HUES6 (cell line): Measurements from ENCODE around the gene RASGRP2.

Experiments
- H3K27ac ChIP-seq: 2 replicates; pipeline ENCODE4 v1.7.0; 2013; ENCODE audit warnings: low read depth, mild to moderate bottlenecking, low read length, inconsistent platforms
- H3K27me3 ChIP-seq: 2 replicates; pipeline ENCODE4 v1.6.1; 2013; ENCODE audit warnings: low read length; ENCODE audit not compliant: control insufficient read depth, insufficient read depth
- H3K36me3 ChIP-seq: 2 replicates; pipeline ENCODE4 v1.6.1; 2013; ENCODE audit warnings: low read length; ENCODE audit not compliant: control insufficient read depth, insufficient read depth
- H3K4me1 ChIP-seq: 2 replicates; pipeline ENCODE4 v1.6.1; 2013; ENCODE audit warnings: low read length; ENCODE audit not compliant: control insufficient read depth, insufficient read depth
- H3K4me3 ChIP-seq: 2 replicates; pipeline ENCODE4 v1.5.1; 2013; ENCODE audit warnings: low read depth, low read length
- H3K9ac ChIP-seq: one replicate; pipeline ENCODE4 v1.6.1; 2013; ENCODE audit warnings: mild to moderate bottlenecking, low read length
- H3K9me3 ChIP-seq: 2 replicates; pipeline ENCODE4 v1.6.1; 2013; ENCODE audit warnings: low read depth, low read length; ENCODE audit not compliant: control insufficient read depth, insufficient read depth

Gene RASGRP2

GRCh38 chr11:64687204-64687603 is 56.7 kb downstream of the RASGRP2 start:
- Histone ChIP-seq H3K4me1 (peaks cover 4% of the 10 kb centered on the region; the same call in 1 of the 2 replicates), H3K9me3 (no peaks in the 10 kb centered on the region), H3K27me3 (peaks cover 55% of the 10 kb centered on the region), H3K9ac (no peak overlapping the region), H3K27ac (no peak overlapping the region), H3K4me3 (no peak overlapping the region), H3K36me3 (no peaks in the 10 kb centered on the region)

- Histone ChIP-seq H3K27ac (no peak overlapping the region), H3K27me3 (peaks cover 53% of the 10 kb centered on the region)
Measured at GRCh38 chr11:64686466-64687170, 57.3 kb downstream of the RASGRP2 start.

GRCh38 chr11:64685536-64685935 is 58.4 kb downstream of the RASGRP2 start:
- H3K4me3 ChIP-seq = no peak overlapping the region
- no peaks in the 10 kb centered on the region for H3K9me3 ChIP-seq
- H3K4me1 ChIP-seq = peaks cover 4% of the 10 kb centered on the region; the same call in 1 of the 2 replicates
- H3K27me3 ChIP-seq = peaks cover 49% of the 10 kb centered on the region
- H3K9ac ChIP-seq = no peak overlapping the region
- no peaks in the 10 kb centered on the region for H3K36me3 ChIP-seq
- no peak overlapping the region for H3K27ac ChIP-seq

More at GRCh38 chr11:64686466-64687170, 57.3 kb downstream of the RASGRP2 start:
- no peaks in the 10 kb centered on the region for H3K36me3 ChIP-seq
- no peaks in the 10 kb centered on the region for H3K9me3 ChIP-seq
- no peak overlapping the region for H3K9ac ChIP-seq
- H3K4me3 ChIP-seq = no peak overlapping the region
- peaks cover 4% of the 10 kb centered on the region; the same call in 1 of the 2 replicates for H3K4me1 ChIP-seq

GRCh38 chr11:64684357-64684756 is 59.6 kb downstream of the RASGRP2 start:
- no peak overlapping the region for H3K9ac ChIP-seq
- no peaks in the 10 kb centered on the region for H3K9me3 ChIP-seq
- H3K36me3 ChIP-seq = no peaks in the 10 kb centered on the region
- H3K27me3 ChIP-seq = peaks cover 57% of the 10 kb centered on the region
- no peak overlapping the region for H3K27ac ChIP-seq
- no peak overlapping the region for H3K4me3 ChIP-seq
- peaks cover 4% of the 10 kb centered on the region; the same call in 1 of the 2 replicates for H3K4me1 ChIP-seq

- no peaks in the 10 kb centered on the region for H3K36me3 ChIP-seq
- no peak overlapping the region for H3K27ac ChIP-seq
- no peak overlapping the region for H3K4me3 ChIP-seq
- H3K4me1 ChIP-seq = no peaks in the 10 kb centered on the region
- peaks cover 77% of the 10 kb centered on the region for H3K27me3 ChIP-seq
- H3K9ac ChIP-seq = no peak overlapping the region
- H3K9me3 ChIP-seq = no peaks in the 10 kb centered on the region
Measured at GRCh38 chr11:64681171-64681570, 62.8 kb downstream of the RASGRP2 start.

- peaks cover 79% of the 10 kb centered on the region for H3K27me3 ChIP-seq
- no peak overlapping the region for H3K9ac ChIP-seq
- no peak overlapping the region for H3K4me3 ChIP-seq
- no peaks in the 10 kb centered on the region for H3K9me3 ChIP-seq
- H3K4me1 ChIP-seq = no peaks in the 10 kb centered on the region; the same call in 1 of the 2 replicates
- H3K36me3 ChIP-seq = no peaks in the 10 kb centered on the region
- no peak overlapping the region for H3K27ac ChIP-seq
Measured at GRCh38 chr11:64679846-64680245, 64.1 kb downstream of the RASGRP2 start.

- Histone ChIP-seq H3K27ac (no peak overlapping the region), H3K4me1 (no peaks in the 10 kb centered on the region; the same call in 1 of the 2 replicates), H3K9ac (no peak overlapping the region), H3K9me3 (no peaks in the 10 kb centered on the region), H3K36me3 (no peaks in the 10 kb centered on the region), H3K4me3 (no peak overlapping the region), H3K27me3 (peaks cover 70% of the 10 kb centered on the region)
Measured at GRCh38 chr11:64677441-64678023, 66.4 kb downstream of the RASGRP2 start.
